Uterus (tissue), 2 donors: Measurements from ENCODE around the gene MAT2B.

ENCODE experiments used
- CTCF ChIP-seq, 4 experiments: fragments of 200-600 bp in 2 of 4; fragments of 450-650 bp in 2 of 4; sonication (generic) in 2 of 4; IDR thresholded peaks; one replicate each; pipeline ENCODE4 v1.5.1; 2016 to 2019; ENCODE audit warnings: antibody characterized with exemption in 4 of 4, mild to moderate bottlenecking in 2 of 4, moderate library complexity in 1 of 4
- POLR2A ChIP-seq, 2 donors: fragments of 450-650 bp; IDR thresholded peaks; one replicate each; pipeline ENCODE4 v1.6.1; 2016; ENCODE audit warnings: antibody characterized with exemption in 2 of 2, mild to moderate bottlenecking in 1 of 2, moderate library complexity in 1 of 2

- no peak for TF ChIP-seq CTCF (IDR thresholded peaks at IDR 0.05)
- no peak for TF ChIP-seq POLR2A (IDR thresholded peaks at IDR 0.05)
Measured at GRCh38 chr5:163475411-163475810, 30.0 kb upstream of the MAT2B start.
